ENCODE data around the gene TESK1.

The TESK1 gene

GRCh38 chr9:35646153-35646532, 41.1 kb downstream of the TESK1 start:
- H3K27ac ChIP-seq = no peak overlapping the region

DNA sequence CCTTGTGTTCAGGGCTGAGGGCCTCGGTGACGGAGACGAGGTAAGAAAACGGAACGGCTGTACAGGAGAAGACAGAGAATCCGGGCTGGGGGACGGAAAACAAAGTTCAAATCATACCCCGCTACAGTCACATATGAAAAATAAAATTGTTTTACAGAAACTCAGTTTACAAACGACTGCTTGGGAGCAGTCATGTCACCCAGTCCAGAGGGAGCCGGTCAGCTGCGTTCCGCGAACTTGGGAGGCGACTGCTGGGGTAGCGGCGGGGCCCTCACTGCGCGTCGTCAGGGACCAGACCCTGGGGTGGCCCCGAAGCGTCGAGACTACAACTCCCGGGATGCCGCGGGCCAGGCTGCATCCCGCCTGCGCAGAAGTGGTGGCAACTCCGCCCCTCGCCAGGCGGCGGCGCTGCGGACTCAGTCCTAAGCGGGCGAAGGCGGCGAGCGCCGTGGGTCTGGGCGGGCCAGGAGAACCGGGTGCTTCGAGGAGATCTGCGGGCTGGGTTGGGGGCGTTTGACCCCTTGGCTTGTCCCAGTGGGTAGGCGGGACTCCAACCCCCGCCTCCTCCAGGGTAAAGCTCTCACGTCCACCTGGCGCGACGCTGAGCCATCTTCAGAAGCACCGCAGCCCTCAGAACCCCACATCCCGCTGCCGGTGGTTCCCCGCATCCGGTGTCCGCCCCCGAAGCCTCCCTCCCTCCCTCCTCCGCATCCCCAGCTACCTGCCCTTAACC, 41.6 kb downstream of the TESK1 start:
- TF ChIP-seq, protein P1, sequence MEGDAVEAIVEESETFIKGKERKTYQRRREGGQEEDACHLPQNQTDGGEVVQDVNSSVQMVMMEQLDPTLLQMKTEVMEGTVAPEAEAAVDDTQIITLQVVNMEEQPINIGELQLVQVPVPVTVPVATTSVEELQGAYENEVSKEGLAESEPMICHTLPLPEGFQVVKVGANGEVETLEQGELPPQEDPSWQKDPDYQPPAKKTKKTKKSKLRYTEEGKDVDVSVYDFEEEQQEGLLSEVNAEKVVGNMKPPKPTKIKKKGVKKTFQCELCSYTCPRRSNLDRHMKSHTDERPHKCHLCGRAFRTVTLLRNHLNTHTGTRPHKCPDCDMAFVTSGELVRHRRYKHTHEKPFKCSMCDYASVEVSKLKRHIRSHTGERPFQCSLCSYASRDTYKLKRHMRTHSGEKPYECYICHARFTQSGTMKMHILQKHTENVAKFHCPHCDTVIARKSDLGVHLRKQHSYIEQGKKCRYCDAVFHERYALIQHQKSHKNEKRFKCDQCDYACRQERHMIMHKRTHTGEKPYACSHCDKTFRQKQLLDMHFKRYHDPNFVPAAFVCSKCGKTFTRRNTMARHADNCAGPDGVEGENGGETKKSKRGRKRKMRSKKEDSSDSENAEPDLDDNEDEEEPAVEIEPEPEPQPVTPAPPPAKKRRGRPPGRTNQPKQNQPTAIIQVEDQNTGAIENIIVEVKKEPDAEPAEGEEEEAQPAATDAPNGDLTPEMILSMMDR (IDR thresholded peaks at IDR 0.05) = peak; percentile 96
- TF ChIP-seq ZFX (IDR thresholded peaks at IDR 0.05; ENCODE audit: borderline replicate concordance) = no peak
- H3K27ac ChIP-seq = 0 out of 2 replicates have a peak overlapping the region, but pooled peaks have one; percentile 15

More at GRCh38 chr9:35646153-35646532, 41.1 kb downstream of the TESK1 start:
- TF ChIP-seq, protein P1 (IDR thresholded peaks at IDR 0.05) = no peak
- no peak for TF ChIP-seq ZFX (IDR thresholded peaks at IDR 0.05; ENCODE audit: borderline replicate concordance)

DNA sequence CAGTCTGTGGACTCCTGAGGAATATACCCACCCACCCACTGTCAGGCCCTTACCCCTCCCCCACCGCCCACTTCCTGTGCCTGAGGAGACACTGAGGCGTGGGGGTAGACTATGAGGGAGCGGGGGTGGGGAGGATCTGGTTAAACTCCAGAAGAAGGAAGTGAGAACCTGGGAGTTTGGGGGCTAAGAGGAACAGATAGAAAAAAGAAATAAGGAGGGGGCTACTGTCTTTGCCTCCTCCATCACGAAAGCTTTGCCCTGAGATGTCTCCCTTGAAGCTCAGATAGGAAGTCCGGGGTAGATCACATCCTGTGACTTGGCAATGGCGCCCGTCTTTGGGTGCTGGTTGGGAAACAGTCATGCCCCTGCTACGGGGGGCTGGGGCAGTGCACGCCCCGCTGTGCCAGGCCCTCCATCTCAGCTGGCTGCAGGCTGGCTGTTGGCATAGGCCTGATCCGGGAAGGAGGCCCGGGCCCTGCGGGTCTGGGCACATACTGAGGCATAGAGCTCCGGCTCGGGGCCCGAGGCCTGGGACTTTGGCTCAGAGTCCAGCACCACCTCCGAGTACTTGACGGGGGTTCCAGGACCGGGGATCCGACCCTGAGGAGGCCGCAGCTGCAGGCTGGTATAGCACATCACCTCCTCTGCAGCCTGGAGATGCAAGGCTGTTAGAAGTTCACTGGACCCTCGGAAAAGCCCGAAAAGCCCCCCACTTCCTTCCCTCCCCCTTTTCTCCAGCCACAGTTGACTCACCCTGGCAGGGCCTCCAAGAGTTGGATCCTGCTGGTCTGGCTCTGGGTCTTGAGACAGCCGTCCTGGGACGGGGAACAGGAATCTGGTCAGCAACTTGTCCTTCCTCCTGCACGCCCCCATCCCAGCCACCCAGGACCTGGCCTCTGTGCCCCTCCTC, 44.6 kb downstream of the TESK1 start:
- no peak for TF ChIP-seq ZFX (IDR thresholded peaks at IDR 0.05; ENCODE audit: borderline replicate concordance)
- TF ChIP-seq, protein P1 (IDR thresholded peaks at IDR 0.05) = no peak
- no peak overlapping the region for H3K27ac ChIP-seq

GRCh38 chr9:35650341-35651158, 45.5 kb downstream of the TESK1 start, which contains the start of gene SIT1:
TSS of gene SIT1 (minus strand) at chr9:35650931. CDS start at chr9:35650853, 78 bp downstream.
- no peak within 1 kb of the TSS for H3K27ac ChIP-seq
- no peak for TF ChIP-seq ZFX (IDR thresholded peaks at IDR 0.05; ENCODE audit: borderline replicate concordance)
- TF ChIP-seq, protein P1 (IDR thresholded peaks at IDR 0.05) = no peak

DNA sequence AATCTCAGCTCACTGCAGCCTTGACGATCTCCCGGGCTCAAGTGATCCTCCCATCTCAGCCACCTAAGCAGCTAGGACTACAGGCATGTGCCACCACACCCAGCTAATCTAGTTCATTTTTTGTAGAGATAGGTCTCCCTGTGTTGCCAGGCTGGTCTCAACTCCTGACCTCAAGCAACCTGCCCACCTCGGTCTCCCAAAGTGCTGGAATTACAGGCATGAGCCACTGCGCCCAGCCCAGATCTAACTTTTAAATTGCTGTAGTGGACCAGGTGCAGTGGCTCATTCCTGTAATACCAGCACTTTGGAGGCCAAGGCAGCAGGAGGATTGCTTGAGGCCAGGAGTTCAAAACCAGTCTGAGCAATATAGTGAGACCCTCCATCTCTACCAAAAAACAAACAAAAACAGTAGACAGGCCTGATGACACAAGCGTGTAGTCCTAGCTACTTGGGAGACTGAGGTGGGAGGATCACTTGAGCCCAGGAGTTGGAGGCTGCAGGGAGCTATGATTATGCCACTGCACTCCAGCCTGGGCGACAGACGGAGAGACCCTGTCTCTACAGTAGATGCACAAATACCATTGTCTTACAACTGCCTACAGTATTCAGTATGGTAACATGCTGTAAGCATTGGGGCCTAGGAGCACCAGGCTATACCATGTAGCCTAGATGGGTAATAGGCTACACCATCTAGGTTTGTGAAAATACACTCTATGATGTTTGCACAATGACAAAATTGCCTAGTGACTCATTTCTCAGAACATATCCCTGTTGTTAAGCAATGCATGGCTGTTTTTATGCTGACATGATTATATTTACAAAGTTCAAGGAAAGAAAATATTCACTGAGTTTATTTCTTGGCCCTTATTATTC, 47.1 kb downstream of the TESK1 start:
- TF ChIP-seq, protein P1 (IDR thresholded peaks at IDR 0.05) = no peak
- no peak for TF ChIP-seq ZFX (IDR thresholded peaks at IDR 0.05; ENCODE audit: borderline replicate concordance)
- no peak overlapping the region for H3K27ac ChIP-seq

DNA sequence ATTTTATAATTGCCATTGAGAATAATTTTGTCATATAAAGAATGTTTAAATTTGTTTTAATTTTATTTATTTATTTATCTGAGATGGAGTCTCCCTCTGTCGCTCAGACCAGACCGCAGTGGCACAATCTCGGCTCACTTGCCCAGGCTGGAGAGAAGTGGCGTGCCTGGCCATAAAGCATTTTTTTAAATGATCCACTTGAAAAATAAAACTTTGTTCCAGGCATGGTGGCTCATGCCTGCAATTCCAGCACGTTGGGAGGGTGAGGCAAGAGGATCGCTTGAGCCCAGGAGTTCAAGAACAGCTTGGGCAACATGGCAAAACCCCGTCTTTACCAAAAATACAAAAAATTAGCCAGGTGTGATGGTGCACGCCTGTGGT, 47.8 kb downstream of the TESK1 start:
- H3K27ac ChIP-seq = no peak overlapping the region
- TF ChIP-seq, protein P1 (IDR thresholded peaks at IDR 0.05) = no peak
- TF ChIP-seq ZFX (IDR thresholded peaks at IDR 0.05; ENCODE audit: borderline replicate concordance) = no peak

Measured in 22Rv1 (cell line).